Measurements from ENCODE around the gene SUPT20HL2.

- no peak for TF ChIP-seq EZH2phosphoT487 (IDR thresholded peaks at IDR 0.05; ENCODE audit: insufficient read depth, low read depth)
- TF ChIP-seq EZH2 (IDR thresholded peaks at IDR 0.05; ENCODE audit: insufficient read depth, poor library complexity, severe bottlenecking): no peak
These were observed 22.0 kb upstream of the SUPT20HL2 start for GRCh38 chrX:24335871-24336270.

Measured in GM23248 (cell line).